Measurements from ENCODE around the gene SPATA13.

The SPATA13 gene

GRCh38 chr13:24356270-24356669 is 195.8 kb downstream of the SPATA13 start:
- no peak for TF ChIP-seq CTCF (conservative IDR thresholded peaks at IDR 0.05; ENCODE audit: low read length)
- no peak for DNase-seq (ENCODE audit: low read depth)

More at GRCh38 chr13:24356270-24356669, 195.8 kb downstream of the SPATA13 start:
- no peak overlapping the region for H3K4me3 ChIP-seq (ENCODE audit: low read length)

Measured in AG10803 (cell line).